WTC11 (cell line): ENCODE results near the gene TMEM212. TPM values are rescaled to one million over a fixed set of nuclear protein-coding genes. Genes with fewer than 3 reads are reported as not detected.

Experiments
- ATAC-seq: fragments of 200-7000 bp; cut with Tn5 transposase; 2 replicates; pipeline ENCODE4 v1.10.0; 2021; ENCODE audit warnings: mild to moderate bottlenecking, moderate library complexity
- CTCF ChIA-PET: fragments of 300-600 bp; sonication (Branson Sonifier 250); formaldehyde crosslinking; loops from one replicate; lab custom pipeline; 2021; ENCODE audit warnings: antibody characterized with exemption; lab: Charles Lee
- POLR2A ChIA-PET: fragments of 350-600 bp; sonication (Branson Sonifier 250); formaldehyde crosslinking; loops from one replicate; lab custom pipeline; 2021; ENCODE audit warnings: antibody characterized with exemption; lab: Charles Lee
- DNase-seq: peaks from one replicate; pipeline ENCODE4 v3.0.0; 2021; ENCODE audit warnings: low spot score
- H3K27ac Mint-ChIP-seq: 2 replicates; pipeline ENCODE4 v1.8.0; 2021; ENCODE audit warnings: mixed read lengths
- H3K27me3 Mint-ChIP-seq: 2 replicates; pipeline ENCODE4 v1.8.0; 2021; ENCODE audit warnings: low read depth, mild to moderate bottlenecking, moderate library complexity, mixed read lengths
- H3K36me3 Mint-ChIP-seq: 2 replicates; pipeline ENCODE4 v1.8.0; 2021; ENCODE audit warnings: mixed read lengths
- H3K4me1 Mint-ChIP-seq: 2 replicates; pipeline ENCODE4 v1.8.0; 2022; ENCODE audit warnings: mixed read lengths
- H3K4me3 Mint-ChIP-seq: 2 replicates; pipeline ENCODE4 v1.8.0; 2021; ENCODE audit warnings: mild to moderate bottlenecking, moderate library complexity, mixed read lengths
- H3K9me3 Mint-ChIP-seq: 2 replicates; pipeline ENCODE4 v1.8.0; 2021; ENCODE audit warnings: mixed read lengths
- ATF1 ChIP-seq: sonication (generic); formaldehyde crosslinking; IDR thresholded peaks from 2 replicates; pipeline ENCODE4 v1.8.1; 2023; ENCODE audit warnings: mild to moderate bottlenecking, moderate library complexity, missing genetic modification reagents
- ATF2 ChIP-seq: sonication (generic); formaldehyde crosslinking; IDR thresholded peaks from 2 replicates; pipeline ENCODE4 v1.8.1; 2022; ENCODE audit warnings: low read depth, missing genetic modification reagents, borderline replicate concordance
- CBFB ChIP-seq: sonication (generic); formaldehyde crosslinking; IDR thresholded peaks from 2 replicates; pipeline ENCODE4 v1.8.1; 2022; ENCODE audit warnings: mild to moderate bottlenecking, low read depth, missing genetic modification reagents
- E2F1 ChIP-seq: sonication (generic); formaldehyde crosslinking; IDR thresholded peaks from 2 replicates; pipeline ENCODE4 v1.8.0; 2022; ENCODE audit warnings: mild to moderate bottlenecking, missing genetic modification reagents
- FOXJ3 ChIP-seq: sonication (generic); formaldehyde crosslinking; IDR thresholded peaks from 2 replicates; pipeline ENCODE4 v1.9.0; 2021; ENCODE audit warnings: missing genetic modification reagents, mild to moderate bottlenecking, borderline replicate concordance
- GABPB1 ChIP-seq: sonication (generic); formaldehyde crosslinking; IDR thresholded peaks from 2 replicates; pipeline ENCODE4 v1.8.1; 2023; ENCODE audit warnings: mild to moderate bottlenecking, missing genetic modification reagents
- JAZF1 ChIP-seq: fragments of 250-450 bp; sonication (Bioruptor Pico); IDR thresholded peaks from 2 replicates; pipeline ENCODE4 v1.9.0; 2021; ENCODE audit warnings: moderate library complexity, mild to moderate bottlenecking, inconsistent platforms
- SMAD4 ChIP-seq: sonication (generic); formaldehyde crosslinking; IDR thresholded peaks from 2 replicates; pipeline ENCODE4 v1.8.0; 2022; ENCODE audit warnings: mild to moderate bottlenecking, missing genetic modification reagents
- SP1 ChIP-seq: sonication (generic); formaldehyde crosslinking; conservative IDR thresholded peaks from 2 replicates; pipeline ENCODE4 v1.8.1; 2022; ENCODE audit warnings: missing genetic modification reagents
- TEAD1 ChIP-seq: sonication (generic); formaldehyde crosslinking; IDR thresholded peaks from 2 replicates; pipeline ENCODE4 v1.8.0; 2022; ENCODE audit warnings: mild to moderate bottlenecking, missing genetic modification reagents
- TP53 ChIP-seq: sonication (generic); formaldehyde crosslinking; IDR thresholded peaks from 2 replicates; pipeline ENCODE4 v1.8.1; 2023; ENCODE audit warnings: mild to moderate bottlenecking, missing genetic modification reagents
- ZBTB21 ChIP-seq: sonication (generic); formaldehyde crosslinking; IDR thresholded peaks from 2 replicates; pipeline ENCODE4 v1.8.1; 2023; ENCODE audit warnings: mild to moderate bottlenecking, missing genetic modification reagents, borderline replicate concordance
- ZNF121 ChIP-seq: sonication (generic); formaldehyde crosslinking; IDR thresholded peaks from 2 replicates; pipeline ENCODE4 v1.8.0; 2023; ENCODE audit warnings: missing genetic modification reagents
- ZNF263 ChIP-seq: sonication (generic); formaldehyde crosslinking; IDR thresholded peaks from 2 replicates; pipeline ENCODE4 v1.8.1; 2022; ENCODE audit warnings: low read depth, mild to moderate bottlenecking, moderate library complexity, missing genetic modification reagents
- ZNF423 ChIP-seq: fragments of 250-450 bp; sonication (Bioruptor Pico); IDR thresholded peaks from 2 replicates; pipeline ENCODE4 v2.1.2; 2022; ENCODE audit warnings: mild to moderate bottlenecking, moderate library complexity
- ZSCAN18 ChIP-seq: fragments of 250-450 bp; sonication (Bioruptor Pico); IDR thresholded peaks from 2 replicates; pipeline ENCODE4 v2.1.2; 2022; ENCODE audit warnings: mild to moderate bottlenecking, moderate library complexity
- total RNA-seq: library from RNA; stranded (reverse); gene quantifications from 3 replicates; pipeline ENCODE4 v1.2.3, GENCODE V29; 2021
- TF ChIP-seq, protein P1 (sequence below): fragments of 200-600 bp; IDR thresholded peaks from 2 replicates; pipeline ENCODE4 v1.8.0; 2022; ENCODE audit warnings: antibody characterized with exemption

Gene TMEM212
- total RNA-seq, 1 experiment from 2014 or later = not detected

GRCh38 chr3:171827836-171828458 lies 15.2 kb upstream of the TMEM212 start:
- Mint-ChIP-seq H3K4me3 (no peak overlapping the region), H3K4me1 (peaks cover 40% of the 10 kb centered on the region), H3K27ac (no peak overlapping the region), H3K27me3 (peaks cover 3% of the 10 kb centered on the region; the same call in 1 of the 2 replicates), H3K36me3 (no peaks in the 10 kb centered on the region), H3K9me3 (no peaks in the 10 kb centered on the region)
- POLR2A ChIA-PET = no interaction called here
- no peak for TF ChIP-seq ATF1 (CRISPR knock-in tag)
- TF ChIP-seq ZNF263 (CRISPR knock-in tag) = no peak
- no peak for TF ChIP-seq ATF2 (CRISPR knock-in tag)
- ATAC-seq = no peak
- no peak for DNase-seq
- CTCF ChIA-PET = interaction anchor here (0.9 to 2.0 kb wide), 3 partner anchors 44 to 214 kb away, joined by 3 to 12 read pairs (median 4); no protein-coding TSS in a partner anchor

- CTCF ChIA-PET = interaction anchor here (0.6 to 2.2 kb wide), 26 partner anchors 9 to 867 kb away, joined by 3 to 21 read pairs (median 5); partner anchors contain the start of gene PLD1
- no peak overlapping the region for H3K4me3 Mint-ChIP-seq
- POLR2A ChIA-PET = no interaction called here
Measured at GRCh38 chr3:171828902-171829770, 14.0 kb upstream of the TMEM212 start.

GRCh38 chr3:171829841-171830517 lies 13.2 kb upstream of the TMEM212 start:
- ChIA-PET POLR2A (interaction anchor here (0.6 kb wide), 1 partner anchor 97 kb away, joined by 3 read pairs; no protein-coding TSS in a partner anchor), CTCF (interaction anchor here (0.6 to 2.2 kb wide), 34 partner anchors 8 to 868 kb away, joined by 3 to 21 read pairs (median 4); partner anchors contain the start of gene PLD1)
- Mint-ChIP-seq H3K9me3 (no peaks in the 10 kb centered on the region), H3K36me3 (no peaks in the 10 kb centered on the region), H3K27me3 (peaks cover 3% of the 10 kb centered on the region; the same call in 1 of the 2 replicates), H3K4me1 (peaks cover 36% of the 10 kb centered on the region), H3K27ac (no peak overlapping the region), H3K4me3 (no peak overlapping the region)
- peak; percentile 98 for ATAC-seq
- TF ChIP-seq FOXJ3 (CRISPR knock-in tag) (no peak), SP1 (CRISPR knock-in tag) (0 out of 2 replicates have a peak, but pooled peaks have one; percentile 26), JAZF1 (CRISPR knock-in tag) (no peak), SMAD4 (CRISPR knock-in tag) (no peak), ZNF121 (no peak), GABPB1 (CRISPR knock-in tag) (peak; percentile 37; the same call in 1 of the 2 replicates), ZBTB21 (CRISPR knock-in tag) (no peak), CBFB (no peak), ZNF423 (peak; percentile 74), TP53 (CRISPR knock-in tag) (no peak), E2F1 (CRISPR knock-in tag) (no peak), TEAD1 (CRISPR knock-in tag) (peak; percentile 66)
- TF ChIP-seq, protein P1, sequence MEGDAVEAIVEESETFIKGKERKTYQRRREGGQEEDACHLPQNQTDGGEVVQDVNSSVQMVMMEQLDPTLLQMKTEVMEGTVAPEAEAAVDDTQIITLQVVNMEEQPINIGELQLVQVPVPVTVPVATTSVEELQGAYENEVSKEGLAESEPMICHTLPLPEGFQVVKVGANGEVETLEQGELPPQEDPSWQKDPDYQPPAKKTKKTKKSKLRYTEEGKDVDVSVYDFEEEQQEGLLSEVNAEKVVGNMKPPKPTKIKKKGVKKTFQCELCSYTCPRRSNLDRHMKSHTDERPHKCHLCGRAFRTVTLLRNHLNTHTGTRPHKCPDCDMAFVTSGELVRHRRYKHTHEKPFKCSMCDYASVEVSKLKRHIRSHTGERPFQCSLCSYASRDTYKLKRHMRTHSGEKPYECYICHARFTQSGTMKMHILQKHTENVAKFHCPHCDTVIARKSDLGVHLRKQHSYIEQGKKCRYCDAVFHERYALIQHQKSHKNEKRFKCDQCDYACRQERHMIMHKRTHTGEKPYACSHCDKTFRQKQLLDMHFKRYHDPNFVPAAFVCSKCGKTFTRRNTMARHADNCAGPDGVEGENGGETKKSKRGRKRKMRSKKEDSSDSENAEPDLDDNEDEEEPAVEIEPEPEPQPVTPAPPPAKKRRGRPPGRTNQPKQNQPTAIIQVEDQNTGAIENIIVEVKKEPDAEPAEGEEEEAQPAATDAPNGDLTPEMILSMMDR = peak; percentile 34; the same call in 1 of the 2 replicates
- DNase-seq = peak; percentile 78

More at GRCh38 chr3:171828902-171829770, 14.0 kb upstream of the TMEM212 start:
- H3K27ac Mint-ChIP-seq = no peak overlapping the region
- no peak for ATAC-seq
- TF ChIP-seq ZSCAN18 (CRISPR knock-in tag) = no peak
- no peak for TF ChIP-seq TEAD1 (CRISPR knock-in tag)
- H3K27me3 Mint-ChIP-seq = peaks cover 3% of the 10 kb centered on the region; the same call in 1 of the 2 replicates
- DNase-seq = no peak
- H3K36me3 Mint-ChIP-seq = no peaks in the 10 kb centered on the region
- H3K4me1 Mint-ChIP-seq = peaks cover 41% of the 10 kb centered on the region
- H3K9me3 Mint-ChIP-seq = no peaks in the 10 kb centered on the region
